NCI-H2196 treated with DMSO at 0.1 percent for 48 hours (cell line): ENCODE results near the gene LRRC27.

Experiments used
- DNase-seq: peaks from one replicate; lab custom pipeline; 2025; ENCODE audit not compliant: unreplicated experiment; lab: John Stamatoyannopoulos, UW

LRRC27 gene

GRCh38 chr10:132300582-132300981, 31.4 kb upstream of the LRRC27 start:
- no peak for DNase-seq

GRCh38 chr10:132301371-132302330, 30.3 kb upstream of the LRRC27 start:
- DNase-seq: no peak

- no peak for DNase-seq
These were observed 29.3 kb upstream of the LRRC27 start for GRCh38 chr10:132302421-132303310.

GRCh38 chr10:132303361-132304115, 28.5 kb upstream of the LRRC27 start:
- no peak for DNase-seq

DNA sequence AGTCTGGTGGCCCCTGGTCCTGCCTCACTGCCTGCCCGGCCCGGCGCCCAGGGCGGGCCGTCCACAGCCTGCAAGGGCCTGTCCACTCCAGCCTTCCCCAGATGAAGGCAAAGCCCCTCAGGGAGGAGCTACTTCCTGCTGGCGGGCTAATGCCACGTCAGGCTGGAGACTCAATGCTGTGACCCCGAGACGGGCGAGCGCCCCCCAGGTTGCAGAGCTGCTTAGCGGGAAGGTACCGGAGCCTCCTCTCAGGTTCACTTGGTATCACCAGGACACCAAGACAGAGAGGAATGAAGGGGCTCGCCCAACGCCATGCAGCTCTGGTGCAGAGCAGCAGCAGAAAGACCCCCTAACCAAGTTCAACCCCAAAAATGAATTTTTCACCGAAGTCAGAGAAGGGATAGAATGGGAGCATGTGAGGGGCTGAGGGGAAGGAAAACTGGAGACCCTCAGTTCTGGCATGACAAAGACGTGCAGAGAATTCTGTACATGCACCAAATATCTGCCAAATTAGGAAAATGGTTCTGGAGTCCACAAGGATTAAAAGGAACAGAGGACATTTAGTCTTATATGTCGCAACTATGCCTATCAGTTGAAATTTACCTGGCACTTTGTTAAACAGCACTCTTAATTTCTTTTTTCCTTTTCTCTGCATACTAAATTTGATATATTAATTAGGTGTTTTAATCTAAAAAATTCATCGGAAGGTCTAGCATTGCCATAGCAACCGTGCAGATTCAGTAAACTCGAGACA, 27.1 kb upstream of the LRRC27 start:
- DNase-seq: no peak

DNA sequence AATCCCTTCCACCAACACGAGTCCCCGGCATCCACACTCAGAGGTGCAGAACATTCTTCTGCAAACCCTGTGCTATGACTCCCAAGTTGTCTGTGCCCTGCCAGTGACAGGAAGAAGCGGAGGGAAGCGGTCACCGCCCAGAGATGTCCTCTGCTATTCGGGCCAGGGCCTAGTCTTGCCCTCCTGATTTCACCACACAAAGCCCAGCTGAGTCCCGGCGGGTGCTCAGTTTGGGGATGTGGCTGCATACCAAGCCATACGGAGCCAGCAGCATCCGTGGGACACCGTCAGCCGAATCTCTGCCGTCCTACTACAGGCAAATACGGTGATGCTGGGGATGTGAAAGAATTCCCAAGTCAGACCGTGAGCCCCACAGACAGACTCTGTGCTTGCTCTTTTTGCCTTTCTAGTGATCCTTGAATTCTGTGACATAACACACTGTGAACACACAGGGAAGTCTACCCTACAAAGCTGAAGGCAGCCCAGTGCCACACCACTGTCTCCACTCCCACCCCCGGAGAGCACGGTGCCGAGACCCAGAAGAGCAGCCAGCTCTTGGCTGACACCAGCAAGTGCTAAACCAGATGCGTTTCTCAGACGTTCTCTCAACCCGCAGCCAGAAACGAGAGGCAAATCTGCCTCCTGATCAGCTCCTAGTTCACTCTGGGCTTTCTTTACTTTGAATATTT, 26.2 kb upstream of the LRRC27 start:
- no peak for DNase-seq

GRCh38 chr10:132306343-132306685, 25.7 kb upstream of the LRRC27 start:
- no peak for DNase-seq

GRCh38 chr10:132306864-132307751, 24.9 kb upstream of the LRRC27 start:
- peak; percentile 14 for DNase-seq

GRCh38 chr10:132307823-132308586, 24.0 kb upstream of the LRRC27 start, which contains the start of gene STK32C:
TSS of gene STK32C (minus strand) at chr10:132307950. CDS start at chr10:132307833, 117 bp downstream.
- peak; percentile 42 for DNase-seq

DNA sequence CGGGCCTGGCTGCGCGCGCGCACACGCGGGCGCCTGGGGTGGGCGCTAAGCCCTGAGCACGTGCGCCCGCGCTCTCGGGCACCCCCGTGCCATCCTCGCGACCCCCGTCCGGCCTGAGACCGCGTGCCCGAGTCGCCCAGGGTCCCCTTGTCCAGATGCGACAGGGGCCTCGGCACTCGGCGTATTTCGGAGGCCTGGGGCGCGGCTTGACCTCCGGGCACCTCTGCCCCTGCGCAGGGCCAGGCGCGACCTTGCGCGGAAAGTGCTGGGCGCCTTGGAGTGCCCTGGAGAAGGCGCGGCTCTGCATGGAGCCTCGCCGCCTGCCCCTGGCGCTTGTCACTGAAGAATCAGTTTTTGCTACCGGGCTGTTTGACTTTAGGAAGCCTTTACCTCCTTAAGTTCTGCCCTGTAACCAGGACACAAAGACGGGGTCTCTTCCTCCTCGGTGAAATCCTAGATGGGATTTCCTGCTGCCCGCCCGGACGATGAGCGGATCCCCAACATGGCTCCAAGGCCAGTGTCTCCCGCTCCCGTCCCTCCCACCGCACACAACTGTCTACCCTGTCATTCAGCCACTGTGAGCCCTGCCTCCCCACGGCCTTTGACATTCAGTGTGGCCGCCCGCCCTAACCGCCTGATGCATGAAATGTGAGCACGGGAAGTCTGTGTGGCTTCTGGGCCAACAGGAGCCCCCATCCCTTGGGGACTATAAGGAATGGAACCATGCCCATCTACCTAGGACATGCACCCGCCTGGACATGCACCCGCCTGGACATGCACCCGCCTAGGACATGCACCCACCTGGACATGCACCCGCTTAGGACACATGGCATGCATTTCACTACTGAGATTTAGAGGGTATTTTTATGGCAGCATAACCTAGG, 23.2 kb upstream of the LRRC27 start:
- no peak for DNase-seq

- no peak for DNase-seq
These were observed 22.5 kb upstream of the LRRC27 start for GRCh38 chr10:132309471-132309865.

DNA sequence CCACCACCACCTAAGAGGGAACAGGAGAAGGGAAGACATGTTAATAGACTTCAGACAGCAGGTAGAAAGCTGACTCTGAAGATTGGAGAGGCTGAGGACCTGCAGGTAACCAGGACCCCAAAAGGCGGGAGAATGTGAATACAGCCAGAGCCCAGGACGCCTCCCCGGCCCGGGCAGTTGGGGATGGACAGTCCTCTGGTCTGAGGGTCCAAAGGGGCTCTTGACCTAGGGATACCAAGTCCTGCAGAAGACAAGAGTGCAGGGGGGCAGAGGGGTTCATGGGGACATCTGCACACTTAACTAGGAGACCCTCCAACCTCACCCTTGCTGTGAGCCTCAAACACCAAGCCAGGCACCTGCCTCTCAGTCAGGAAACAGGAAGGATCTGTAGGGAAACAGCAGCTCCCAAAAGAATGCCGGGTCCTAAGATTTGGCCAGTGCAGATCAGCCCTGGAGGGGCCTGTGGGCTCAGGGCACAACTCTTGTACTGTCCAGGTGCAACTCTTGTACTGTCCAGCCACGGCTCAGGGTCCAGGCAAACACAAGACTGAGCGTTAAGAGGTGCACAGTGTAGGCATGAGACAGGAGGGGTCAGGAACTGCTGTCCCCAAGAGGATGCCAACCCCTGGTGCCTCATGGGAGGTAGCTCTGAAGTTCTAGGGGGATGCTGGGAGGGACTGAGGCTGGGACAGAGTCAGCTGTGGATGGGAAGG, 22.0 kb upstream of the LRRC27 start:
- DNase-seq: no peak

GRCh38 chr10:132310701-132311337, 21.2 kb upstream of the LRRC27 start:
- DNase-seq: no peak

DNA sequence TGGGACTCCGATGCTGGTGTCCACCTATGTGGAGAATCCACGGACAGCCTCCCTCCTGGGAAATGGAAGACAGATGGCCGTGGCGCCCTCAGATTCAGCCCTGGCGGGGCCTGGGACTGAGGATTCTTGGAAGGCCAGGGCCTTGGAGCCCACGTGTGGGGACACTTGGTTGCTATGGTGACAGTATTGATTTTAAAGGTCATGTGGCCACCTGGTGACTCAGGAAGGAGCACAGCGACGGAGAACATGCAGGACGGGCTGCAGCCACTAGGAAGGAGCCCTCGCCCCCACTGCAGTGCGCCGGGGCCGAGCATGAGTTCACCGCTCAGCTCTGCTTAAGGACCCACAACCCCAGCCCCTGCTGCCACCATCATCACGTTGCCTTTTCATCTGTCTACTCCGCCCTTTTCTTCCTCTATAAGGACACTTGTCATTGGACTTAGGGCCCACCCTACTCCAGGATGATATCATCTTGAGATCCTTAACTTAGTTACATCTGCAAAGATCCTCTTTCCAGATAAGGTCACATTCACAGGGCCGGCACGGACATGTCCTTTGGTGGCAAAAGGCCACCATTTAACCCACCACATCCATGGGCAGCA, 20.6 kb upstream of the LRRC27 start:
- DNase-seq: no peak

- DNase-seq: no peak
These were observed 18.7 kb upstream of the LRRC27 start for GRCh38 chr10:132313305-132313704.

- no peak for DNase-seq
These were observed 18.1 kb upstream of the LRRC27 start for GRCh38 chr10:132313865-132314264.
